GM12878 (cell line): ENCODE measurements around the gene DOK4.

Source experiments
- EZH2 ChIP-seq: IDR thresholded peaks from 2 replicates; pipeline ENCODE4 v1.6.1; 2012; ENCODE audit warnings: low read depth, mild to moderate bottlenecking, control low read depth, inconsistent platforms, low read length, borderline replicate concordance; ENCODE audit not compliant: control insufficient read depth
- FOXK2 ChIP-seq: fragments of 450-650 bp; IDR thresholded peaks from 2 replicates; pipeline ENCODE4 v1.6.1; 2017; ENCODE audit warnings: mild to moderate bottlenecking, moderate library complexity
- GABPA ChIP-seq: IDR thresholded peaks from 2 replicates; pipeline ENCODE4 v1.6.1; 2014; ENCODE audit warnings: antibody characterized with exemption, low read depth, mild to moderate bottlenecking, inconsistent platforms
- JUNB ChIP-seq: IDR thresholded peaks from 2 replicates; pipeline ENCODE4 v1.6.1; 2016; ENCODE audit warnings: antibody characterized with exemption, mild to moderate bottlenecking
- MEF2A ChIP-seq: IDR thresholded peaks from 2 replicates; pipeline ENCODE4 v1.6.1; 2011; ENCODE audit warnings: low read depth, mild to moderate bottlenecking, low read length, moderate library complexity; ENCODE audit not compliant: insufficient read depth
- POLR2A ChIP-seq: IDR thresholded peaks from 2 replicates; pipeline ENCODE4 v1.6.1; 2011; ENCODE audit warnings: low read depth, mild to moderate bottlenecking, low read length
- POLR2AphosphoS5 ChIP-seq: IDR thresholded peaks from 2 replicates; pipeline ENCODE4 v1.6.1; 2011; ENCODE audit warnings: mild to moderate bottlenecking, low read length, inconsistent platforms
- SP1 ChIP-seq: IDR thresholded peaks from one replicate; pipeline ENCODE4 v1.6.1; 2011; ENCODE audit warnings: low read depth, low read length
- ZSCAN29 ChIP-seq: fragments of 450-650 bp; IDR thresholded peaks from 2 replicates; pipeline ENCODE4 v1.6.1; 2017; ENCODE audit warnings: mild to moderate bottlenecking, moderate library complexity
- TF ChIP-seq, protein P1 (sequence below), 3 experiments: IDR thresholded peaks in 2 of 3; conservative IDR thresholded peaks in 1 of 3; 2 replicates each; pipeline ENCODE4 v1.5.1; 2011; ENCODE audit warnings: low read depth in 3 of 3, low read length in 3 of 3, mild to moderate bottlenecking in 3 of 3, control low read depth in 2 of 3, moderate library complexity in 2 of 3, inconsistent platforms in 1 of 3, mixed read lengths in 1 of 3; ENCODE audit not compliant: control insufficient read depth in 2 of 3, insufficient read depth in 1 of 3; ENCODE audit errors: extremely low read depth in 1 of 3
- TF ChIP-seq, protein P2 (sequence below): IDR thresholded peaks from 2 replicates; pipeline ENCODE4 v1.6.1; 2011; ENCODE audit warnings: low read depth, mild to moderate bottlenecking, low read length, moderate library complexity, borderline replicate concordance; ENCODE audit errors: extremely low read depth
- TF ChIP-seq, protein P3 (sequence below): IDR thresholded peaks from 2 replicates; pipeline ENCODE4 v1.6.1; 2012; ENCODE audit warnings: low read depth, low read length, improper control_type of control experiment

DNA sequence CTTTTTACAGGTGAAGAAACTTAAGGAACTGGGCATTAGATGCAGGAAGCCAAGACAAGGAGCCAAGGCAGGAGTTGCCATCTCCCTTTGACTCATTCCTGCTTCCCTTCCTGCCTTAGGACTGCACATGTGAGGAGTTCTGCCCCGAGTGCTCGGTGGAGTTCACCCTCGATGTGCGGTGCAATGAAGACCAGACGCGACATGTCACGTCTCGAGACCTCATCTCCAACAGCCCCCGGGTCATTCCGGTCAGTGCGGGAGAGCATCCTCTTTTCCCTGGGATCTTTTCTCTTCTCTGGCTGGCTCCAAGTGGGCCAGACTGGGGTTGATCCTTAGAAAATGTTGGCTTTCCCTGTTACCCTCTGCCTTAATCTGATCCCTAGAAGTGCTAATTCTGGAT lies 17.2 kb downstream of the DOK4 start:
- TF ChIP-seq EZH2, result no peak
- TF ChIP-seq ZSCAN29, result no peak
- TF ChIP-seq MEF2A, result no peak
- no peak for TF ChIP-seq POLR2AphosphoS5
- TF ChIP-seq, protein P1, sequence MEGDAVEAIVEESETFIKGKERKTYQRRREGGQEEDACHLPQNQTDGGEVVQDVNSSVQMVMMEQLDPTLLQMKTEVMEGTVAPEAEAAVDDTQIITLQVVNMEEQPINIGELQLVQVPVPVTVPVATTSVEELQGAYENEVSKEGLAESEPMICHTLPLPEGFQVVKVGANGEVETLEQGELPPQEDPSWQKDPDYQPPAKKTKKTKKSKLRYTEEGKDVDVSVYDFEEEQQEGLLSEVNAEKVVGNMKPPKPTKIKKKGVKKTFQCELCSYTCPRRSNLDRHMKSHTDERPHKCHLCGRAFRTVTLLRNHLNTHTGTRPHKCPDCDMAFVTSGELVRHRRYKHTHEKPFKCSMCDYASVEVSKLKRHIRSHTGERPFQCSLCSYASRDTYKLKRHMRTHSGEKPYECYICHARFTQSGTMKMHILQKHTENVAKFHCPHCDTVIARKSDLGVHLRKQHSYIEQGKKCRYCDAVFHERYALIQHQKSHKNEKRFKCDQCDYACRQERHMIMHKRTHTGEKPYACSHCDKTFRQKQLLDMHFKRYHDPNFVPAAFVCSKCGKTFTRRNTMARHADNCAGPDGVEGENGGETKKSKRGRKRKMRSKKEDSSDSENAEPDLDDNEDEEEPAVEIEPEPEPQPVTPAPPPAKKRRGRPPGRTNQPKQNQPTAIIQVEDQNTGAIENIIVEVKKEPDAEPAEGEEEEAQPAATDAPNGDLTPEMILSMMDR (IDR thresholded peaks at IDR 0.05 in 2 of 3, conservative IDR thresholded peaks at IDR 0.05 in 1 of 3; ENCODE audit: control insufficient read depth in 2 of 3, extremely low read depth in 1 of 3, insufficient read depth in 1 of 3, low read depth in 3 of 3, low read length in 3 of 3), result no peak
- TF ChIP-seq SP1, result no peak
- no peak for TF ChIP-seq POLR2A
- no peak for TF ChIP-seq FOXK2
- TF ChIP-seq JUNB, result no peak
- TF ChIP-seq, protein P2, sequence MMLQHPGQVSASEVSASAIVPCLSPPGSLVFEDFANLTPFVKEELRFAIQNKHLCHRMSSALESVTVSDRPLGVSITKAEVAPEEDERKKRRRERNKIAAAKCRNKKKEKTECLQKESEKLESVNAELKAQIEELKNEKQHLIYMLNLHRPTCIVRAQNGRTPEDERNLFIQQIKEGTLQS, result no peak
- TF ChIP-seq, protein P3, sequence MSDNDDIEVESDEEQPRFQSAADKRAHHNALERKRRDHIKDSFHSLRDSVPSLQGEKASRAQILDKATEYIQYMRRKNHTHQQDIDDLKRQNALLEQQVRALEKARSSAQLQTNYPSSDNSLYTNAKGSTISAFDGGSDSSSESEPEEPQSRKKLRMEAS, result no peak
- TF ChIP-seq GABPA, result no peak
